Dedifferentiated amniotic fluid mesenchymal stem cell (primary cell): ENCODE data around the gene LRRTM4.

Source experiments
- DNase-seq: peaks from one replicate; pipeline ENCODE4 v3.0.0-alpha.2; 2016; ENCODE audit errors: extremely low spot score

Gene LRRTM4

GRCh38 chr2:76998152-76998551 lies 524.0 kb downstream of the LRRTM4 start:
- no peak for DNase-seq

GRCh38 chr2:76997296-76997695 lies 524.9 kb downstream of the LRRTM4 start:
- DNase-seq: no peak

- no peak for DNase-seq
Observed at GRCh38 chr2:76985387-76986136, 536.6 kb downstream of the LRRTM4 start.

- DNase-seq: no peak
Observed at GRCh38 chr2:76984359-76984758, 537.8 kb downstream of the LRRTM4 start.

GRCh38 chr2:76980067-76980787 lies 541.9 kb downstream of the LRRTM4 start:
- no peak for DNase-seq

- no peak for DNase-seq
Observed at GRCh38 chr2:76977846-76978727, 544.1 kb downstream of the LRRTM4 start.

GRCh38 chr2:76975752-76976151 lies 546.4 kb downstream of the LRRTM4 start:
- no peak for DNase-seq

GRCh38 chr2:76973610-76974009 lies 548.6 kb downstream of the LRRTM4 start:
- no peak for DNase-seq

GRCh38 chr2:76965772-76966171 lies 556.4 kb downstream of the LRRTM4 start:
- DNase-seq: no peak

- DNase-seq: no peak
Observed at GRCh38 chr2:76958749-76959148, 563.4 kb downstream of the LRRTM4 start.

GRCh38 chr2:76953733-76954347 lies 568.3 kb downstream of the LRRTM4 start:
- DNase-seq: no peak

- no peak for DNase-seq
Observed at GRCh38 chr2:76946631-76947145, 575.5 kb downstream of the LRRTM4 start.

- no peak for DNase-seq
Observed at GRCh38 chr2:76940559-76940958, 581.6 kb downstream of the LRRTM4 start.

- no peak for DNase-seq
Observed at GRCh38 chr2:76938153-76938552, 584.0 kb downstream of the LRRTM4 start.

- DNase-seq: no peak
Observed at GRCh38 chr2:76932550-76932949, 589.6 kb downstream of the LRRTM4 start.

- no peak for DNase-seq
Observed at GRCh38 chr2:76930056-76930744, 592.0 kb downstream of the LRRTM4 start.

- DNase-seq: no peak
Observed at GRCh38 chr2:76928026-76928425, 594.1 kb downstream of the LRRTM4 start.

GRCh38 chr2:76921006-76921405 lies 601.2 kb downstream of the LRRTM4 start:
- no peak for DNase-seq

- no peak for DNase-seq
Observed at GRCh38 chr2:76895469-76895868, 626.7 kb downstream of the LRRTM4 start.

- no peak for DNase-seq
Observed at GRCh38 chr2:76870581-76870980, 651.6 kb downstream of the LRRTM4 start.

GRCh38 chr2:76870011-76870410 lies 652.2 kb downstream of the LRRTM4 start:
- no peak for DNase-seq
